IPS-18c (cell line): Measurements from ENCODE around the gene GNRH2.
"Not testable (repeated sequence)": the region's sequence is repeated elsewhere in the genome, so short reads cannot be mapped to it uniquely, and the experiment has no call there.

Experiments used
- H3K4me3 ChIP-seq: 2 replicates; pipeline ENCODE4 v1.7.0; 2013; ENCODE audit warnings: low read depth, mild to moderate bottlenecking, low read length, moderate library complexity; ENCODE audit not compliant: insufficient read depth
- H3K9me3 ChIP-seq: one replicate; pipeline ENCODE4 v1.6.1; 2013; ENCODE audit warnings: mild to moderate bottlenecking, low read length, moderate library complexity; ENCODE audit not compliant: control insufficient read depth, insufficient read depth

GNRH2 gene

DNA sequence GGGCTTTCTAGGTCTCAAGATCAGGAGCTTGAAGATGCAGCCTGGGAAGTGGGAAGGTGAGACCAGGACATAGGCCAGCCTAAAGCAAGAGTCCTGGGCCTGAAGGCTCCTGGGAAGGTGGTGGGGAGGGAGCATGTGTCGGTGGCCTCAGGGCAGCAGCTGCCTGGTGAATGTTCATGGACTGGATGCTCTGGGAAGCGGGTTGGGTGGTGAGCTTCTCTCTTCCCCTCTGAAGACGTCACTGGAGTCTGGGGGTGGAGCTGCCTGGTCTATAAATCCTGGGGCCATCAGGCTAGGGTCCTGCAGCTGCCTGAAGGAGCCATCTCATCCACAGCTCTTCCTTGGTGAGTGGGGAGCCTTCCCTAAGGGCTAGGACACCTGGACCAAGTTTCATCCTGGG lies at the start of gene GNRH2:
Gene GNRH2 (plus strand): TSS at position 301 of the 400 bp plus-strand sequence. CDS start 793 bp downstream, outside the sequence.
- Histone ChIP-seq H3K9me3 (peaks cover 4% of the 10 kb centered on the region), H3K4me3 (no peak within 1 kb of the TSS)

DNA sequence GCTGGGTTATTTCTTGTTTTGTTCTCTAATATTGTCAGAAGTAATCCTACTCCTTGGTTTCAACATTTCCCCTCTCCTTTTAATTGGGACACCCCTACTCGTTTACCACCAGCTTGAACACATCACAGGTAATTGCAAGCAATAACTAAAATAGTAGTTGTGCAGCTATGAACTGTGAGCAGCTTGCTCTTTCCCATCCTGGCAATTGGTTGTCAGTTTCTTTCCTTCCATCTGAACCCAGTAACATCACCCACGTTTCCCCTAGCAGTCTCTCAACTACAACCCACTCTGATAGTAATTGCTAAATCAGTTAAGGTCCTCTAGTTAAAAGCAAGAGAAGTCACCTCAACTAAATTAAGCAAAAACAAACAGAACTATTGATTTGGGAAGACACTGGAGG lies 47.6 kb upstream of the GNRH2 start:
- H3K9me3 ChIP-seq: no peaks in the 10 kb centered on the region
- no peak overlapping the region for H3K4me3 ChIP-seq

DNA sequence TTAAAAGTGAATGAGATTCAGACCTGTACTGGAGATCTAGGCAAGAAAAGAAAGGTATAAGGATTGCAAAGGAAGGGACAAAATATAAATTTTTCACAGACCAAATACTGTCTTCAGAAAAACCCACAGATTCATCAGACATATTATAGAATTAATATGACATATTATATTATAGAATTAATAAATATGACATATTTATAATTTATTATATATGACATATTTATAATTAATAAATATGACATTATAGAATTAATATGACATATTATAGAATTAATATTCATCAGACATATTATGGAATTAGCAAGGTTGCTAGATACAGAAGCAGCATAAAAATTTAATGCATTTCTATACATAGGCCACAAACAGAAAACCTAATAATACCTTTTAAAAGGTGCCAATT lies 44.7 kb upstream of the GNRH2 start:
- Histone ChIP-seq H3K9me3 (no peaks in the 10 kb centered on the region), H3K4me3 (no peak overlapping the region)

DNA sequence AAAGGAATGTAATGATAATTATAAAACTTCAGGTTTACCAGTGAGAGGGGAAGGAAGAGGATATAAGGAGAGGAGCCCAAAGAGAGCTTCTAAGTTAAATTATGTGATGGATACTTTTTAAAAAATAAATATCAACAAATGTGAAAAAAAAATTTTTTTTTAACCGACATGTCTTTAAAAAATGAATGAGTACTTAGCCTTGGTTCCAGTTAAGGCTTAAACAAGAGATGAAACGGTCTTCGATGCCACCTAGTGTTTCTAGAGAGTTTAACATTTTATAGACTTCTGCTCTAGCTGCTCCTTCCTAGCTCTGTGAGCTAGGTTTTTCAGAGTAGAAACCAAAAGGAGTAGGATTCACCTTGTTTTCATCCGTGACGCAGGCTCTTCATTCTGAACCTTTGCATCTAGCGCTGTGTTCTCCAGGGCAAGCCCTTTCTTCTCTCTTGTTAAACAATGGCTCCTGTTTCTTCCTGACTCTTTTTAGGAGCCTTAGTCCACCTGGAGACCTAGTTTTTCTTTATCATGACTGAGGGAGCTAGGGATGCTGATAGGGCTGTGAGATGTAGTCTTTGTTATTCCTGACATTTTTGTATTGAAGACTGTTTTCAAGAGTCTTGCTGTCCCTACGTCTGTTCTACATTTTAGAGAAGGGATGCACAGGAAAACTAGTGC lies 42.4 kb upstream of the GNRH2 start:
- Histone ChIP-seq H3K4me3 (no peak overlapping the region), H3K9me3 (no peaks in the 10 kb centered on the region)

- no peak overlapping the region for H3K4me3 ChIP-seq
- H3K9me3 ChIP-seq: no peaks in the 10 kb centered on the region
Observed at GRCh38 chr20:3003416-3003815, 40.0 kb upstream of the GNRH2 start.

DNA sequence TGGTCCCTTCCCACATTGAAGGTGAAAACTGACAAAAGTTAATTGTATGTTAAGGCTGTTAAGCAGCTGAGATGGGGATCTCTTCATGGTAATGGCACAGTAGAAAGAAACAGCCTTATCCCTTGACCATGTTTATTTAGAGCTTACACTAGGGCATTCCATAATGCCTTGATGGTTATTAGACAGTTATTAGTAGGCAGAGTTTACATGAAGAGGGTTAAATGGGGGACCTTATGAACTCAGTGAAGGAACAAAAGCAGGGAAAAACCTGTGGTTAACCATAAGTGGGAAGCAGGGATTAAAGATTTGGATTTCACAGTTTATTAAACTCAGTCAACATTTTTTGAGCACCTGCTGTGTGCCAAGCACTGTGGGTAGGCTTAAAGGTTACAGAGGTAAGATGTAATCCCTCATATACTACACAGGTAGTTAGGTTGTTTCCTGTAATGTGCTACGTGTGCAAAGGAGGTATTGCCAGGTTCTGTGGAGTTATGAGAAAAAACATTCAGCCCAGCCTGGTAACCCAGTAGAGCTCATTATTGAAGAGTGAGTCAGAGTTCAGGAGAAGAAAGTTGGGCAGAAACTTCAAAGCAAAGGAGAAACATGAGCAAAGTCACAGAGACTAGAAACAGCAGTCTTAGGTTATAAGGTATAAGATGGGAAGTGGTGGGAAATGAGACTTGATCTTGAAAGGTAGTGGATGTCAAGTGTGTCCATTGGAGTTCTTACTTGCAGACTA lies 32.3 kb upstream of the GNRH2 start:
- H3K9me3 ChIP-seq: no peaks in the 10 kb centered on the region

DNA sequence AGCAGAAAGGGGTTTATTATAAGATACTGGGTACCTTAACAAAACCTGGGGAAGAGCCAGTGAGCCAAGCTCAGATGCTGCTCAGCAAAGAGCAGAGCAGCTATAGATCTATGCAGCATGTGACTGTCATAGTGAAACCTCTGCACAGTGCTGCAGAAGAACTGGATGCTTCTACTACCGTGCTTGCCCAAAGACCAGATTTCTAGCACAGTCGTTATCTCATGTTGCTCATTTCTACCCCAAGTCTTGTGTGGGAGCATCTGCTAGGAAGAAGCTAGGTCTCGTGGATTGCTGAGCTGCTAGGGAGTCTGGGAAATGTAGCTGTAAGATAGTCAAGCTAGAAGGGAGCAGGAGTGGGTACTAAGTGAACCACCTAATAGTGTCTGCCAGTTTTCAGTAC lies 31.7 kb upstream of the GNRH2 start:
- H3K4me3 ChIP-seq: no peak overlapping the region

More for the DNA sequence above, 32.3 kb upstream of the GNRH2 start:
- no peak overlapping the region for H3K4me3 ChIP-seq

DNA sequence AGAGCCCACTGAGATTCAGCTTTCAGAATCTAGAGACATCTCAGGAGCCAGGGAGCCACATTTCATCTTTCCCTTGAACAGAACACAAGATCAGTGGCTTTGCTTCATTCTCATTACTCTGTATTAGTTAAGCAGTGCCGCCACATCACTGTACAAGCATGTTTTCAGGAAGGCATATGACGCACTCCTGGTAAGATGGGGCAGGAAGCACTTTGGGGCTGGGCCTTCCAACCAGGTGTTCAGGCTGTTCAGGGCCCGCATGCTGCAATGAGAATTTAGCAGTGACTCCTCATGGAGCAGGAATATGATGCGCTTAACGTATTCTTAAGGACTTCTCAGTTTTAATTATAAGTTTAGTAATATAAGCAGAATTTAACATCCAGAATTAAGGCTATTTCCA lies 29.7 kb upstream of the GNRH2 start:
- H3K9me3 ChIP-seq: no peaks in the 10 kb centered on the region
- no peak overlapping the region for H3K4me3 ChIP-seq

More for the DNA sequence above, 31.7 kb upstream of the GNRH2 start:
- H3K9me3 ChIP-seq: no peaks in the 10 kb centered on the region

DNA sequence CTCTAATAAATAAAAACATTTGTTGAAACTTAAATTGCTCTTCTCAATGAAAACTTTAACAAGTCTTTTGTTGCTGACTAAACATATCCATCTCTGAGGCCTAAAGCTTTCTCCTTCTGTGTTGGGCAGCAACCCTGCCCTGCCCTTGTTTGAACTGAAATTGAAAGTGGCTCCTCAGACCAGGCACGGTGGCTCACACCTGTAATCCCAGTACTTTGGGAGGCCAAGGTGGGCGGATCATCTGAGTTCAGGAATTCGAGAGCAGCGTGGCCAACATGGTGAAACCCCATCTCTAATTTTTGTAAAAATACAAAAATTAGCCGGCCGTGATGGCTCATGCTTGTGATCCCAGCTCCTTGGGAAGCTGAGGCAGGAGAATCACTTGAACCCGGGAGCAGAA lies 29.2 kb upstream of the GNRH2 start:
- Histone ChIP-seq H3K9me3 (no peaks in the 10 kb centered on the region), H3K4me3 (no peak overlapping the region)

DNA sequence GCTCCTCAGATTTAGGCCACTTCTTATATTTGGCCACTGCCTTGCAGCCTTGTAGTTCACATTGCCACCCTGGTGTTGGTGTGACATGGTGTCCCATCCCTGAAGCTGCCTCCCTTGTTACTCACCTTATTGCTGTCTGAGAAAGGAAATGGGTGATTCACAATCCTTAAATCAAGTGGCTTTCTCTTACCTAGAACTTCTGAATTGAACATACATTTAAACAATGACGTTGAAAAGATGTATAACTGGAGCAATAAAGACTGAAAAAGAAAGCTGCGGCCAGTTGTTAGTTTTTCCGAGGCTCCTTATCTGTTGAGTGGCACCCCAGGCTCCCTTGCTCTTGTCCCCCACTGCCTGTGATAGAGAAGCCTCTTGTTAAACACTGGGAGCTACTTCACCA lies 28.8 kb upstream of the GNRH2 start:
- Histone ChIP-seq H3K9me3 (no peaks in the 10 kb centered on the region), H3K4me3 (no peak overlapping the region)

DNA sequence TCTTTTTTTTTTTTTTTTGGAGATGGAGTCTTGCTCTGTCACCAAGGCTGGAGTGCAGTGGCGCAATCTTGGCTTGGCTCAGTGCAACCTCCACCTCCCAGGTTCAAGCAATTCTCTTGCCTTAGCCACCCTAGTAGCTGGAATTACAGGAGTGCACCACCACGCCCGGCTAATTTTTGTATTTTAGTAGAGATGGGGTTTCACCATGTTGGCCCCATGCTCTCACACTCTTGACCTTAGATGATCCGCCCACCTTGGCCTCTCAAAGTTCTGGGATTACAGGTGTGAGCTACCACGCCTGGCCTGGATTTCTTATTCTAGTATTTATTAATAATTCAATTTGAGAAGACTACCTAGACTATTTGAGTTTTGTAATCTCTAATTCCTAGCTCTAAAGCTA lies 28.1 kb upstream of the GNRH2 start:
- not testable (repeated sequence) for H3K9me3 ChIP-seq, H3K4me3 ChIP-seq

- Histone ChIP-seq H3K4me3 (no peak overlapping the region), H3K9me3 (no peaks in the 10 kb centered on the region)
Observed at GRCh38 chr20:3021327-3021726, 22.1 kb upstream of the GNRH2 start.

GRCh38 chr20:3021777-3022176 lies 21.6 kb upstream of the GNRH2 start:
- Histone ChIP-seq H3K4me3 (no peak overlapping the region), H3K9me3 (no peaks in the 10 kb centered on the region)

DNA sequence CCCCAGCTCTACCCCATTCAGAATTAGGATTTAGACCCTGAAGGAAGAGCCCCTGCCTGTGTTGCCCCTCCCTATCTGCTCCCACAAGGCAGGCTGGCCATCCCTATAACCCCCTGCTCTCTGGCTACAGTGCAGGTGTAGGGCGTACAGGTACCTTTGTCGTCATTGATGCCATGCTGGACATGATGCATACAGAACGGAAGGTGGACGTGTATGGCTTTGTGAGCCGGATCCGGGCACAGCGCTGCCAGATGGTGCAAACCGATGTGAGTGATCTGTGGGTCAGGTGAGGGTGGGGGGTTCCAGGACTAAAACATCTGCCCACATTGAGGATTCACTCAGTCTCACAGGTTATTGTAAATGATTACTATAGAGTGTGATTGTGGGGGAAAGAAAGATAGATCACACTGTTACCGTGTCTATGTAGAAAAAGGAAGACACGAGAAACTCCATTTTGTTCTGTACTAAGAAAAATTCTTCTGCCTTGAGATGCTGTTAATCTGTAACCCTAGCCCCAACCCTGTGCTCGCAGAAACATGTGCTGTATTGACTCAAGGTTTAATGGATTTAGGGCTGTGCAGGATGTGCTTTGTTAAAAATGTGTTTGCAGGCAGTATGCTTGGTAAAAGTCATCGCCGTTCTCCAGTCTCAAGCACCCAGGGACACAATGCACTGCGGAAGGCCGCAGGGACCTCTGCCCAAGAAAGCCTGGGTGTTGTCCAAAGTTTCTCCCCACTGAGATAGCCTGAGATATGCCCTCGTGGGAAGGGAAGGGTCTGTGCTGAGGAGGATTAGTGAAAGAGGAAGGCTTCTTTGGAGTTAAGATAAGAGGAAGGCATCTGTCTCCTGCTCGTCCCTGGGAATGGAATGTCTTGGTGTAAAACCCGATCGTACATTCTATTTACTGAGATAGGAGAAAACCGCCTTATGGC lies 20.6 kb upstream of the GNRH2 start:
- H3K9me3 ChIP-seq, H3K4me3 ChIP-seq: not testable (repeated sequence)

DNA sequence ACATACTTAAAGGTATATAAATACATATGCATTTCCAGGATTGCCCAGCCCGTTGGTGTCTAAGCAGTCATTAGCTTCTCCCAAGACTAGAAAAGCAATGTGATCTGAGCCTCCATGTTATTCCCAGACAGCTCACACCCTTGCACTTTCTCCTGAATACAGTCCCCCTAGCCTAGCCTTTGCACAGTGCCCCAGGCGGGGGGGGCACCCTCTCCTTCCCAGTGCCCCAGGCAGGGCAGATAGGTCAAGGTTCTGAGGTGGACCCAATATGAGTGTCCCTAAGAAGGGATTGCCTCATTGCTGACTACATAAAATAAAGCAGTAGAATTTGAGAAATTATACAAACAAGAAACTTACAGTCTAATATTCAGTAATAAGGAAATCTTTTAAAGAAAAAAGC lies 15.4 kb upstream of the GNRH2 start:
- Histone ChIP-seq H3K4me3 (no peak overlapping the region), H3K9me3 (no peaks in the 10 kb centered on the region)

DNA sequence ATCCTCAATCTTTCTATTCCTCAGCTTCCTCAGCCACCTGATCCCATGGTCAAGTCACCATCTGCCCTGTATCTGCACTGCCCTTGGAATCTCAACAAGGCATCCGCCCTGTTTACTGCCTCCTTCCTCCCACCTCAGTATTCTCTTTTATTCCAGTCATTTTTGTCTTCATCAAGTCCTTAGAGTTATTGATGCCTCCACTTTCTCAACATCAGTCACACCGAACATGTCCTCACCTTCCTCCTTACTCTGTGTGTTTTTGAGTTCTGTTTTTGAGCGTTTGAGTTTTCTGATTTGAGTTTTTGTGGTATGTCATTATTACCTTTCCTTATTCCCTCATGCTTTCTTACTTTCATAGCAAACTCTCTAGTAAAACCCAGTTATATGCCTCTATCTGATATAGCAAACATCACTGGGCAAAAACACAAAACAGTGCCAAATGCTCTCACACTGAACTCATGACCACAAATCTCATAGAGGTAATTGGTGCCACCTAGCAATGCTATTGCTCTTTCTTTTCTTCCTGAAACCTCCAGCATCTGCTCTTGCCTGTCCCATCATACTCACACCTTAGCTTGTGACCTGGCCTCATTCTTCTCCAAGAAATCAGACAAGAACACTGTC lies 11.8 kb upstream of the GNRH2 start:
- H3K9me3 ChIP-seq: no peaks in the 10 kb centered on the region
- no peak overlapping the region for H3K4me3 ChIP-seq

DNA sequence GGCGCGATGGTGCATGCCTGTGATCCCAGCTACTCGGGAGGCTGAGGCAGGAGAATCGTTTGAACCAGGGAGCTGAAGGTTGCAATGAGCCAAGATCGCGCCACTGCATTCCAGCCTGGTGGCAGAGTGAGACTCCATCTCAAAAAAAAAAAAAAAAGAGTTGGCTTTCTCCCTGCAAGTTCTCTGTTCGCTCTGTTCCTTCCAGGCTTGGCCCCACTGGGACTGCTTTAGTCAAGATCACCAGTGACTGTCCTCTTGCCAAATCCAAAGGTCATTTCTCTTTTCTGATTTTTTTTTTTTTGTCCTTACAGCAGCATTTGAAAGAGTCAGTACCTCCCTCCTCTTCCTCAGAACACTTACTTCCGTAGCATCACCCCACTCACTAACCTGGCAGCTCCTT lies 10.8 kb upstream of the GNRH2 start:
- no peak overlapping the region for H3K4me3 ChIP-seq
- H3K9me3 ChIP-seq: no peaks in the 10 kb centered on the region
